ENCODE results near the gene FCER1G.

The FCER1G gene

DNA sequence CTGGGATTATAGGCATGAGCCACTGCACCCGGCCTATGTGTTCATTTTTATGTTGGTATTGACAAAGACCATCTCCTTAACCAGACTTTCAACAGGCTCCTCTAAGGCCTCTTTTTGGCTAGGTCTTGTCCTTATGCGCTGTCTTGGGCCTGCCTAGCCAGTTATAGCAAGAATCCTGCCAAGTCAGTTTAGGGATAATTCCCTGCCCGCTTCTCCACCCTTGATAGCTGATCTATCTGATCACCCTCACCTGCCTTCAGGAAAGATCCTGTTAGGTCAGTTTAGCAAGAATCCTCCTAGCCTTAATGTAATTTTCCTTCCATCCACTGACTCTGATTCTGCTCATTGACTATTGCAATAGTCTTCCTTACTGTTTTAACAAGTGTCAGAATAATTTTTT is 35.4 kb upstream of the FCER1G start:
- DNase-seq (ENCODE audit: low read depth, low spot score), result no peak
- no peaks in the 10 kb centered on the region for H3K9me3 ChIP-seq (ENCODE audit: low read depth, low read length)

DNA sequence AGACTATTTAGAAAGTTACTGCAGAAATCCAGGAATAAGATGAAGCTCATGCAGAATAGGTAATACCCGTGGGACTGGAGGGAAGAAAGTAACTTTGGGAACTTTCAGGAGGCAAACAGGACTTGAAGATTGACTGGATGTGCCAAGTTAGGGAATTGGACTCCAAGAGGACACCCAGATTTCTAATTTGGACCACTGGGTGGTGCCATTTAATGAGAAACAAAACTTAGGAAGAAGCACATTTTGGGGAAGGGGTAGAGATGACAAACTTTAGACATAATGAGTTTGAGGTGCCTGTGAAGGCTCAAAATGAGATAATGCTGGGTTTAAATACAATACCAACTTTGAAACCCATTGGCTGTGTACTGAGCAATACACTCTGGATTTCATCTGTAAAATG is 34.5 kb upstream of the FCER1G start:
- no peak overlapping the region for H3K27ac ChIP-seq
- TF ChIP-seq FOXP2 (optimal IDR thresholded peaks at IDR 0.05; ENCODE audit: control extremely low read depth, extremely low read length, insufficient read depth) (no peak), EZH2 (IDR thresholded peaks at IDR 0.05) (no peak), POLR2AphosphoS5 (IDR thresholded peaks at IDR 0.05; ENCODE audit: borderline replicate concordance, low read depth, low read length) (no peak)
- DNase-seq (ENCODE audit: low read depth, low spot score), result no peak
- no peak overlapping the region for H3K9ac ChIP-seq (ENCODE audit: insufficient read length)
- no peak overlapping the region for H3K4me3 ChIP-seq
- H3K36me3 ChIP-seq (ENCODE audit: insufficient read depth, low read length), result no peaks in the 10 kb centered on the region; the same call in 1 of the 2 replicates
- no peaks in the 10 kb centered on the region for H3K9me3 ChIP-seq (ENCODE audit: low read depth, low read length)

More for the DNA sequence above, 35.4 kb upstream of the FCER1G start:
- H3K27ac ChIP-seq, result 0 out of 2 replicates have a peak overlapping the region, but pooled peaks have one; percentile 11
- H3K36me3 ChIP-seq (ENCODE audit: insufficient read depth, low read length), result peaks cover 7% of the 10 kb centered on the region; the same call in 1 of the 2 replicates
- H3K4me3 ChIP-seq, result no peak overlapping the region
- H3K9ac ChIP-seq (ENCODE audit: insufficient read length), result no peak overlapping the region
- TF ChIP-seq POLR2AphosphoS5 (IDR thresholded peaks at IDR 0.05; ENCODE audit: borderline replicate concordance, low read depth, low read length), result no peak
- no peak for TF ChIP-seq EZH2 (IDR thresholded peaks at IDR 0.05)
- TF ChIP-seq FOXP2 (optimal IDR thresholded peaks at IDR 0.05; ENCODE audit: control extremely low read depth, extremely low read length, insufficient read depth), result no peak

DNA sequence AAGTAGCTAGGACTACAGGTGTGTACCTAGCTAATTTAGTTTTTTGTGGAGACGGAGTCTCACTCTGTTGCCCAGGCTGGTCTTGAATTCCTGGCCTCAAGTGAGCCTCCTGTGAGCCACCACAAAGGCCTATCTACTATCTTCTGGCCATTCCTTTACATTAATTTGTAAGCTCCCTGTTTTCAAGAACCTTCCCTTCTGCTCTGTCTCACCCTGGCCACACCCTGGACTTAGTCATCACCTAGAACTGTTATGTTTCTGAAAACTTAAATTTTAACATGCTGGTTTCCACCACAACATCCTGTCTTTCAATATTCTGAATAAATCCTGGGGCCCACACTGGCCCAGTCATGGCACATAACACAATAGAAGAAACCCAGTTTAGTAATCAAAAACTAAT is 32.9 kb upstream of the FCER1G start:
- TF ChIP-seq POLR2AphosphoS5 (IDR thresholded peaks at IDR 0.05; ENCODE audit: borderline replicate concordance, low read depth, low read length) (no peak), FOXP2 (optimal IDR thresholded peaks at IDR 0.05; ENCODE audit: control extremely low read depth, extremely low read length, insufficient read depth) (no peak), EZH2 (IDR thresholded peaks at IDR 0.05) (no peak)
- Histone ChIP-seq H3K4me3 (no peak overlapping the region), H3K36me3 (ENCODE audit: insufficient read depth, low read length) (no peaks in the 10 kb centered on the region), H3K9me3 (ENCODE audit: low read depth, low read length) (no peaks in the 10 kb centered on the region), H3K9ac (ENCODE audit: insufficient read length) (no peak overlapping the region), H3K27ac (no peak overlapping the region)
- no peak for DNase-seq (ENCODE audit: low read depth, low spot score)

GRCh38 chr1:161185282-161185682 is 29.8 kb upstream of the FCER1G start:
- H3K9me3 ChIP-seq (ENCODE audit: low read depth, low read length), result no peaks in the 10 kb centered on the region
- no peak overlapping the region for H3K9ac ChIP-seq (ENCODE audit: insufficient read length)
- TF ChIP-seq POLR2AphosphoS5 (IDR thresholded peaks at IDR 0.05; ENCODE audit: borderline replicate concordance, low read depth, low read length) (no peak), EZH2 (IDR thresholded peaks at IDR 0.05) (no peak), FOXP2 (optimal IDR thresholded peaks at IDR 0.05; ENCODE audit: control extremely low read depth, extremely low read length, insufficient read depth) (no peak)
- DNase-seq (ENCODE audit: low read depth, low spot score), result no peak
- peak overlapping the region; percentile 67 for H3K4me3 ChIP-seq
- H3K27ac ChIP-seq, result peak overlapping the region; percentile 88
- H3K36me3 ChIP-seq (ENCODE audit: insufficient read depth, low read length), result no peaks in the 10 kb centered on the region

DNA sequence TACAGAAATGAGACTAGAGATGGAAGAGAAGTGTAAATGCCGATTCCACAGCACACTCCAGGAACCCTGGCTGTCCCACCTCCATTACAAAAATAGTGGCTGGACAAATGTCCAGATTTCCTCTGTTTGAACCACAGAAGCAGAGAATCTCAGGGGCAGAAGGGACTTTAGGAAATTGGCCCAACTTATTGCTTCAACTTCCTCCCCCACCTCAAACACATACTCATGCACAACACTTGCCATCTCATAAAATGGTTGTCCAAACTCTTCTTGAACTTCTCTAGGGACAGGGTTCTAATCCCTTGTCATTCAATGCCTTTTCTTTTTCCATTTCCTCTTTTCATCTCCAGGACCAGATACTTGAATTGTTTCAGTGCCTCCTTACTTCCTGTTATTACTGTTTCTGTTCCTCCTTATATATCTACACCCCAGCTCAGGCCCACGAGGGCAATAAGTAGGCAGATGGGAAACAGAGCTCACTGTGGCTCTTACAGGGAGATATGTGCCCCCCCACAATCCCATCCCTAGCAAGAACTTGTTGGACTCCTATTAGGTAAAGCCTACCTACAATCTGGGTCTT is 29.3 kb upstream of the FCER1G start:
- H3K9ac ChIP-seq (ENCODE audit: insufficient read length), result peak overlapping the region; percentile 46
- DNase-seq (ENCODE audit: low read depth, low spot score), result no peak
- H3K9me3 ChIP-seq (ENCODE audit: low read depth, low read length), result no peaks in the 10 kb centered on the region
- peak overlapping the region; percentile 88 for H3K27ac ChIP-seq
- H3K36me3 ChIP-seq (ENCODE audit: insufficient read depth, low read length), result peaks cover 3% of the 10 kb centered on the region; the same call in 1 of the 2 replicates
- TF ChIP-seq POLR2AphosphoS5 (IDR thresholded peaks at IDR 0.05; ENCODE audit: borderline replicate concordance, low read depth, low read length), result no peak; the same call in 1 of the 2 replicates
- TF ChIP-seq FOXP2 (optimal IDR thresholded peaks at IDR 0.05; ENCODE audit: control extremely low read depth, extremely low read length, insufficient read depth), result no peak
- TF ChIP-seq EZH2 (IDR thresholded peaks at IDR 0.05), result no peak
- H3K4me3 ChIP-seq, result peak overlapping the region; percentile 67

- no peak for DNase-seq (ENCODE audit: low read depth, low spot score)
- H3K27ac ChIP-seq, result no peak overlapping the region
- H3K9ac ChIP-seq (ENCODE audit: insufficient read length), result no peak overlapping the region
- no peak overlapping the region for H3K4me3 ChIP-seq
- H3K9me3 ChIP-seq (ENCODE audit: low read depth, low read length), result no peaks in the 10 kb centered on the region
- peaks cover 18% of the 10 kb centered on the region for H3K36me3 ChIP-seq (ENCODE audit: insufficient read depth, low read length)
- TF ChIP-seq POLR2AphosphoS5 (IDR thresholded peaks at IDR 0.05; ENCODE audit: borderline replicate concordance, low read depth, low read length) (no peak), EZH2 (IDR thresholded peaks at IDR 0.05) (no peak), FOXP2 (optimal IDR thresholded peaks at IDR 0.05; ENCODE audit: control extremely low read depth, extremely low read length, insufficient read depth) (no peak)
These were observed 27.8 kb upstream of the FCER1G start for GRCh38 chr1:161187311-161187710.

GRCh38 chr1:161188381-161188780 is 26.7 kb upstream of the FCER1G start:
- Histone ChIP-seq H3K36me3 (ENCODE audit: insufficient read depth, low read length) (peaks cover 28% of the 10 kb centered on the region), H3K27ac (no peak overlapping the region), H3K9me3 (ENCODE audit: low read depth, low read length) (no peaks in the 10 kb centered on the region), H3K9ac (ENCODE audit: insufficient read length) (no peak overlapping the region), H3K4me3 (no peak overlapping the region)
- TF ChIP-seq FOXP2 (optimal IDR thresholded peaks at IDR 0.05; ENCODE audit: control extremely low read depth, extremely low read length, insufficient read depth) (no peak), EZH2 (IDR thresholded peaks at IDR 0.05) (no peak), POLR2AphosphoS5 (IDR thresholded peaks at IDR 0.05; ENCODE audit: borderline replicate concordance, low read depth, low read length) (no peak)
- DNase-seq (ENCODE audit: low read depth, low spot score), result no peak

GRCh38 chr1:161189036-161189435 is 26.1 kb upstream of the FCER1G start:
- Histone ChIP-seq H3K4me3 (no peak overlapping the region), H3K27ac (no peak overlapping the region), H3K9ac (ENCODE audit: insufficient read length) (no peak overlapping the region), H3K9me3 (ENCODE audit: low read depth, low read length) (no peaks in the 10 kb centered on the region), H3K36me3 (ENCODE audit: insufficient read depth, low read length) (peaks cover 35% of the 10 kb centered on the region)
- no peak for DNase-seq (ENCODE audit: low read depth, low spot score)
- TF ChIP-seq POLR2AphosphoS5 (IDR thresholded peaks at IDR 0.05; ENCODE audit: borderline replicate concordance, low read depth, low read length) (no peak), EZH2 (IDR thresholded peaks at IDR 0.05) (no peak), FOXP2 (optimal IDR thresholded peaks at IDR 0.05; ENCODE audit: control extremely low read depth, extremely low read length, insufficient read depth) (no peak)
